DMS 273 (cell line): Measurements from ENCODE around the gene KCNK7.

Experiments
- DNase-seq: peaks from one replicate; lab custom pipeline; 2025; ENCODE audit not compliant: unreplicated experiment; lab: John Stamatoyannopoulos, UW

Gene KCNK7

GRCh38 chr11:65629579-65629978 lies 34.0 kb upstream of the KCNK7 start:
- no peak for DNase-seq

GRCh38 chr11:65627202-65627601 lies 31.6 kb upstream of the KCNK7 start:
- no peak for DNase-seq

- DNase-seq, result peak; percentile 40
These were observed 30.2 kb upstream of the KCNK7 start for GRCh38 chr11:65625628-65626342.

GRCh38 chr11:65624931-65625627 lies 29.5 kb upstream of the KCNK7 start:
- no peak for DNase-seq

GRCh38 chr11:65623852-65624616 lies 28.4 kb upstream of the KCNK7 start:
- DNase-seq, result no peak

GRCh38 chr11:65623177-65623576 lies 27.6 kb upstream of the KCNK7 start:
- no peak for DNase-seq

GRCh38 chr11:65622011-65622410 lies 26.4 kb upstream of the KCNK7 start:
- DNase-seq, result no peak

- no peak for DNase-seq
These were observed 25.9 kb upstream of the KCNK7 start for GRCh38 chr11:65621460-65621859.

- no peak for DNase-seq
These were observed 25.1 kb upstream of the KCNK7 start for GRCh38 chr11:65620666-65621065.

GRCh38 chr11:65619281-65619928 lies 23.8 kb upstream of the KCNK7 start:
- DNase-seq, result no peak

- DNase-seq, result no peak
These were observed 23.2 kb upstream of the KCNK7 start for GRCh38 chr11:65618763-65619162.

- DNase-seq, result no peak
These were observed 22.6 kb upstream of the KCNK7 start for GRCh38 chr11:65617990-65618751.

GRCh38 chr11:65617136-65617850 lies 21.7 kb upstream of the KCNK7 start:
- no peak for DNase-seq

GRCh38 chr11:65616575-65617001 lies 21.0 kb upstream of the KCNK7 start:
- DNase-seq, result no peak

- DNase-seq, result peak; percentile 54
These were observed 20.5 kb upstream of the KCNK7 start for GRCh38 chr11:65615950-65616574.

GRCh38 chr11:65615229-65615949 lies 19.8 kb upstream of the KCNK7 start, which contains the start of gene PCNX3:
PCNX3 (plus strand) TSS chr11:65615776; CDS start chr11:65616312, 536 bp downstream.
- peak; percentile 99 for DNase-seq

- DNase-seq, result peak; percentile 32
These were observed 17.7 kb upstream of the KCNK7 start for GRCh38 chr11:65613091-65613928.

GRCh38 chr11:65612691-65613090 lies 17.1 kb upstream of the KCNK7 start:
- no peak for DNase-seq
